Endothelial cell of umbilical vein (primary cell): ENCODE results near the gene MMP25. TPM values are rescaled to one million over a fixed set of nuclear protein-coding genes. Genes with fewer than 3 reads are reported as not detected.
"Not testable (repeated sequence)": the region's sequence is repeated elsewhere in the genome, so short reads cannot be mapped to it uniquely, and the experiment has no call there.

Experiments used
- BruUV-seq: library from RNA; stranded (reverse); fragments of 400-500 nt; replicated peaks from 2 replicates; lab custom pipeline; 2021; lab: Mats Ljungman, UMichigan
- CTCF ChIA-PET: fragments of 300-600, 350-600 bp; sonication (Branson Sonifier 250); formaldehyde crosslinking; loops from one replicate; lab custom pipeline; 2021; ENCODE audit warnings: antibody characterized with exemption, inconsistent platforms; lab: Charles Lee
- POLR2A ChIA-PET: fragments of 300-600, 350-600 bp; sonication (Branson Sonifier 250); formaldehyde crosslinking; loops from one replicate; lab custom pipeline; 2021; ENCODE audit warnings: antibody characterized with exemption, inconsistent platforms; lab: Charles Lee
- DNase-seq: peaks from one replicate; pipeline ENCODE4 v3.0.0-alpha.2; 2011; ENCODE audit warnings: low read depth, low spot score
- FAIRE-seq: peaks from 2 replicates; lab custom pipeline; 2011; peaks lifted over from hg19 to GRCh38; lab: Jason Lieb, UNC
- H2AFZ ChIP-seq: 2 replicates; pipeline ENCODE4 v1.6.0; 2012; ENCODE audit warnings: low read depth, low read length, control low read depth, inconsistent platforms
- H3K27ac ChIP-seq: 2 replicates; pipeline ENCODE4 v1.5.1; 2011; ENCODE audit warnings: low read depth, mild to moderate bottlenecking, control low read depth, low read length, moderate library complexity; ENCODE audit not compliant: insufficient read depth
- H3K27me3 ChIP-seq, 2 experiments: 2 replicates each; pipeline versions ENCODE4 v1.6.0 to v1.6.1; 2011; ENCODE audit warnings: low read length in 2 of 2, mixed read lengths in 1 of 2; ENCODE audit not compliant: control insufficient read depth in 2 of 2, insufficient read depth in 2 of 2
- H3K36me3 ChIP-seq, 2 experiments: 2 replicates in 1 of 2; 3 replicates in 1 of 2; pipeline ENCODE4 v1.5.1; 2011; ENCODE audit warnings: low read length in 2 of 2, mild to moderate bottlenecking in 1 of 2, moderate library complexity in 1 of 2; ENCODE audit not compliant: control insufficient read depth in 2 of 2, insufficient read depth in 2 of 2; ENCODE audit errors: extremely low read depth in 1 of 2
- H3K4me1 ChIP-seq: 3 replicates; pipeline ENCODE4 v1.5.1; 2011; ENCODE audit warnings: mild to moderate bottlenecking, low read length; ENCODE audit not compliant: control insufficient read depth, insufficient read depth; ENCODE audit errors: extremely low read depth
- H3K4me2 ChIP-seq: 2 replicates; pipeline ENCODE4 v1.6.1; 2011; ENCODE audit warnings: low read length, control low read depth, mixed read lengths; ENCODE audit not compliant: insufficient read depth
- H3K4me3 ChIP-seq, 3 experiments: fragments of 200-600 bp in 1 of 3; sonication (generic), shearing (Covaris generic) in 1 of 3; replicated peaks in 1 of 3; 2 replicates each; pipeline ENCODE4 v1.5.1; 2011 to 2016; ENCODE audit warnings: control low read depth in 3 of 3, low read length in 3 of 3, mild to moderate bottlenecking in 2 of 3, inconsistent platforms in 1 of 3, low read depth in 1 of 3, moderate library complexity in 1 of 3; ENCODE audit not compliant: insufficient read depth in 1 of 3
- H3K79me2 ChIP-seq: 2 replicates; pipeline ENCODE4 v1.6.0; 2012; ENCODE audit warnings: low read length, inconsistent platforms; ENCODE audit not compliant: control insufficient read depth, insufficient read depth
- H3K9ac ChIP-seq: replicated peaks from 2 replicates; pipeline ENCODE3; 2011; ENCODE audit warnings: low read length, control low read depth; ENCODE audit not compliant: insufficient read depth; ENCODE audit errors: extremely low read depth
- H3K9me1 ChIP-seq: replicated peaks from 3 replicates; pipeline ENCODE4 v1.6.0; 2011; ENCODE audit warnings: mild to moderate bottlenecking, low read length; ENCODE audit not compliant: control insufficient read depth, insufficient read depth; ENCODE audit errors: extremely low read depth
- H3K9me3 ChIP-seq: replicated peaks from 2 replicates; pipeline ENCODE4 v1.5.1; 2012; ENCODE audit warnings: low read length, inconsistent platforms; ENCODE audit not compliant: control insufficient read depth, insufficient read depth
- H4K20me1 ChIP-seq: replicated peaks from 2 replicates; pipeline ENCODE3; 2011; ENCODE audit warnings: mild to moderate bottlenecking, low read length; ENCODE audit not compliant: control insufficient read depth, insufficient read depth; ENCODE audit errors: extremely low read depth
- CTCF ChIP-seq, 2 donors: IDR thresholded peaks; 1 replicate in 1 of 2; 2 replicates in 1 of 2; pipeline ENCODE4 v1.5.1; 2011; ENCODE audit warnings: low read length in 2 of 2, mild to moderate bottlenecking in 2 of 2, moderate library complexity in 2 of 2, control low read depth in 1 of 2, inconsistent platforms in 1 of 2, low read depth in 1 of 2; ENCODE audit not compliant: insufficient read depth in 1 of 2; ENCODE audit errors: extremely low read depth in 1 of 2
- EZH2 ChIP-seq: IDR thresholded peaks from 2 replicates; pipeline ENCODE4 v1.6.1; 2012; ENCODE audit warnings: borderline replicate concordance, low read depth, mild to moderate bottlenecking, moderate library complexity, low read length, inconsistent platforms; ENCODE audit not compliant: severe bottlenecking
- FOS ChIP-seq: IDR thresholded peaks from 2 replicates; pipeline ENCODE4 v1.6.1; 2011; ENCODE audit warnings: mild to moderate bottlenecking, low read length, moderate library complexity, borderline replicate concordance; ENCODE audit not compliant: insufficient read depth
- GATA2 ChIP-seq: IDR thresholded peaks from 2 replicates; pipeline ENCODE4 v1.7.0; 2011; ENCODE audit warnings: low read depth, mild to moderate bottlenecking, moderate library complexity, mixed read lengths, low read length; ENCODE audit not compliant: insufficient read length, insufficient read depth
- JUN ChIP-seq: IDR thresholded peaks from 2 replicates; pipeline ENCODE4 v1.6.1; 2011; ENCODE audit warnings: borderline replicate concordance, low read depth; ENCODE audit not compliant: insufficient read length, insufficient read depth
- POLR2A ChIP-seq: IDR thresholded peaks from 2 replicates; pipeline ENCODE4 v1.6.1; 2012; ENCODE audit warnings: low read depth, mild to moderate bottlenecking, control low read depth, low read length
- POLR2AphosphoS5 ChIP-seq: IDR thresholded peaks from 2 replicates; pipeline ENCODE4 v1.6.1; 2012; ENCODE audit warnings: low read depth, mild to moderate bottlenecking, control low read depth, low read length, moderate library complexity; ENCODE audit not compliant: insufficient read depth
- dilution Hi-C: fragments of 300-500 bp; cut with MboI; formaldehyde crosslinking; loops from one replicate; pipeline ENCODE4 v1.15.0; 2019; ENCODE audit warnings: low sequenced_read_pairs; ENCODE audit not compliant: extremely low pct_ligation_motif_present
- intact Hi-C: fragments of 100-400 bp; cut with micrococcal nuclease; formaldehyde crosslinking; loops from one replicate; pipeline ENCODE4 v1.10.0; 2022
- polyA plus RNA-seq, 4 experiments: library from polyadenylated mRNA; depleted of rRNA in 3 of 4; stranded (reverse) in 3 of 4; unstranded in 1 of 4; fragments of >200 nt; gene quantifications; 2 replicates each; pipeline versions ENCODE4 v1.2.1 to v1.2.3, GENCODE V29; 2011 to 2012; ENCODE audit warnings: missing spikeins in 1 of 4
- total RNA-seq: library from RNA; stranded (reverse); gene quantifications from 2 replicates; pipeline ENCODE4 v1.2.3, GENCODE V29; 2021
- TF ChIP-seq, protein P1 (sequence below): IDR thresholded peaks from 2 replicates; pipeline ENCODE4 v1.6.1; 2011; ENCODE audit not compliant: insufficient read depth, insufficient read length

The MMP25 gene
- total and polyA plus RNA-seq, 2 donors (not counting 3 experiments of a cell fraction or from before 2014, with no cell fraction given): 0.08 to 0.35 TPM

GRCh38 chr16:3075523-3075915 is 29.2 kb downstream of the MMP25 start:
- no TSS peak for BruUV-seq
- no peak overlapping the region for H3K4me2 ChIP-seq

DNA sequence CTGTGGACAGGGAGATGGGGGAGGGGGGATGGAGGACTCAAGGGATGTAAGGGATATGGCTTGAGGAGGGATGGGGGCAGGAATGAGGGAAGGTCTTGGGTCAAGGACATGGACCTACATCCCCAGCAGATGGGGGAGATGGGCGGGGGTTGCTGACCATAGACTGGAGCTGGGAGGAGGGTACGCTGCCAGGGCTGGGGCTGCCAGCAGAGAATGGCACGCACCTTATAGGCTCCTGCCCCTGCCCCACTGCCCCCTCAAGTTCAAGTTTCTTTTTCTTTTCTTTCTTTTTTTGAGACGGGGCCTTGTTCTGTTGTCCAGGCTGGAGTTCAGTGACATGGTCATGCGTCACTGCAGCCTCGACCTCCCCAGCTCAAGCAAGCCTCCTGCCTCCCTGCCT is 29.6 kb downstream of the MMP25 start:
- H4K20me1 ChIP-seq, H3K36me3 ChIP-seq, H3K4me3 ChIP-seq, H3K79me2 ChIP-seq, DNase-seq, dilution Hi-C loops, H3K9me3 ChIP-seq, H3K27me3 ChIP-seq, H3K4me1 ChIP-seq, intact Hi-C loops, H3K9me1 ChIP-seq, H2AFZ ChIP-seq, H3K27ac ChIP-seq, H3K9ac ChIP-seq, POLR2A ChIA-PET, FAIRE-seq, H3K4me2 ChIP-seq, BruUV-seq: not testable (repeated sequence)
- CTCF ChIA-PET: interaction anchor here (1.0 kb wide), 2 partner anchors 17 to 44 kb away, joined by 3 to 5 read pairs; no protein-coding TSS in a partner anchor

More at GRCh38 chr16:3075523-3075915, 29.2 kb downstream of the MMP25 start:
- Histone ChIP-seq H3K4me1 (no peaks in the 10 kb centered on the region), H3K9ac (no peak overlapping the region), H3K27me3 (peaks cover 0 to 2% of the 10 kb centered on the region in 2 experiments), H3K9me3 (no peaks in the 10 kb centered on the region), H2AFZ (no peak overlapping the region), H3K27ac (no peak overlapping the region), H3K79me2 (no peaks in the 10 kb centered on the region), H3K4me3 (no peak overlapping the region), H3K9me1 (no peaks in the 10 kb centered on the region), H4K20me1 (no peaks in the 10 kb centered on the region), H3K36me3 (no peaks in the 10 kb centered on the region)
- TF ChIP-seq, protein P1, sequence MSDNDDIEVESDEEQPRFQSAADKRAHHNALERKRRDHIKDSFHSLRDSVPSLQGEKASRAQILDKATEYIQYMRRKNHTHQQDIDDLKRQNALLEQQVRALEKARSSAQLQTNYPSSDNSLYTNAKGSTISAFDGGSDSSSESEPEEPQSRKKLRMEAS: no peak
- no peak for TF ChIP-seq JUN
- TF ChIP-seq FOS: no peak
- TF ChIP-seq CTCF (IDR thresholded peaks at IDR 0.05; ENCODE audit: extremely low read depth in 1 of 2, insufficient read depth in 1 of 2, low read depth in 1 of 2, low read length in 2 of 2): no peak
- TF ChIP-seq GATA2: no peak
- no peak for TF ChIP-seq POLR2AphosphoS5
- TF ChIP-seq POLR2A: no peak
- TF ChIP-seq EZH2: no peak
- ChIA-PET CTCF (interaction anchor here (1.0 kb wide), 1 partner anchor 44 kb away, joined by 5 read pairs; no protein-coding TSS in a partner anchor), POLR2A (no interaction called here)
- DNase-seq (no peak), FAIRE-seq (no peak)
- dilution Hi-C loops (no loop called here), intact Hi-C loops (no loop called here)
